ENCODE results near the gene CORIN. TPM values are rescaled to one million over a fixed set of nuclear protein-coding genes. Genes with fewer than 3 reads are reported as not detected.

CORIN gene
- total and polyA plus RNA-seq, 2 donors (not counting 1 experiment from before 2014, with no cell fraction given): 0.25 TPM; not detected in 1

- Mint-ChIP-seq H3K27me3 (peaks cover 8% of the 10 kb centered on the region), H3K27ac (no peak overlapping the region), H3K9me3 (ENCODE audit: insufficient read depth) (no peaks in the 10 kb centered on the region), H3K4me1 (peaks cover 29% of the 10 kb centered on the region), H3K4me3 (no peak overlapping the region)
- H3K4me1 ChIP-seq (ENCODE audit: control insufficient read depth in 2 of 2, insufficient read depth in 2 of 2, low read length in 2 of 2): peaks cover 24 to 28% of the 10 kb centered on the region in 2 donors
- H3K36me3 ChIP-seq (replicated peaks in 1 of 2; ENCODE audit: control extremely low read depth in 1 of 2, control insufficient read depth in 1 of 2, extremely low read depth in 1 of 2, insufficient read depth in 2 of 2, low read length in 1 of 2): no peaks in the 10 kb centered on the region
- TF ChIP-seq EZH2 (IDR thresholded peaks at IDR 0.05; ENCODE audit: borderline replicate concordance, insufficient read depth, low read depth, low read length, poor library complexity, severe bottlenecking) (no peak), CTCF (IDR thresholded peaks at IDR 0.05) (no peak)
- POLR2A ChIA-PET: no interaction called here
- H3K27ac ChIP-seq (ENCODE audit: low read length in 2 of 2): no peak overlapping the region
- intact Hi-C loops (cut with micrococcal nuclease): no loop called here
- H3K4me3 ChIP-seq (ENCODE audit: control extremely low read depth in 1 of 5, extremely low read depth in 1 of 5, insufficient read depth in 1 of 5, low read depth in 2 of 5, low read length in 4 of 5): no peak overlapping the region
- no peaks in the 10 kb centered on the region for H3K79me2 ChIP-seq (ENCODE audit: control insufficient read depth, insufficient read depth, low read length)
- ATAC-seq (ENCODE audit: low read depth) (no peak), DNase-seq (no peak)
- H2AFZ ChIP-seq (ENCODE audit: insufficient read depth, low read depth, low read length, poor library complexity, severe bottlenecking): no peak overlapping the region
- H3K9ac ChIP-seq (ENCODE audit: low read length): no peak overlapping the region
- H3K9me3 ChIP-seq (ENCODE audit: control extremely low read depth in 1 of 3, control insufficient read depth in 2 of 3, insufficient read depth in 1 of 3, low read length in 2 of 3): peaks cover 0 to 4% (median 0%) of the 10 kb centered on the region in 3 donors
- H3K27me3 ChIP-seq (replicated peaks in 1 of 4; ENCODE audit: control extremely low read depth in 1 of 4, control insufficient read depth in 3 of 4, insufficient read depth in 4 of 4, low read length in 3 of 4): peaks cover 0 to 18% (median 10%) of the 10 kb centered on the region in 4 experiments
- H3K4me2 ChIP-seq (replicated peaks; ENCODE audit: low read depth, low read length, poor library complexity, severe bottlenecking): no peak overlapping the region
- no CpG with 5 or more reads among the region's 1 CpG for WGBS (ENCODE audit: insufficient coverage)
- no peaks in the 10 kb centered on the region for H4K20me1 ChIP-seq (ENCODE audit: control insufficient read depth, insufficient read depth, low read length, poor library complexity, severe bottlenecking)
- CTCF ChIA-PET: interaction anchor here (0.8 to 2.4 kb wide), 4 partner anchors 10 to 172 kb away, joined by 3 to 6 read pairs (median 4); no protein-coding TSS in a partner anchor
Measured at GRCh38 chr4:47840291-47840690, 2.4 kb upstream of the CORIN start.

GRCh38 chr4:47839259-47839658 lies 1.4 kb upstream of the CORIN start:
- H2AFZ ChIP-seq (ENCODE audit: insufficient read depth, low read depth, low read length, poor library complexity, severe bottlenecking): peak overlapping the region; percentile 27
- peaks cover 0 to 25% (median 14%) of the 10 kb centered on the region in 4 experiments for H3K27me3 ChIP-seq (replicated peaks in 1 of 4; ENCODE audit: control extremely low read depth in 1 of 4, control insufficient read depth in 3 of 4, insufficient read depth in 4 of 4, low read length in 3 of 4)
- H3K27ac ChIP-seq (ENCODE audit: low read length in 2 of 2): peak overlapping the region in 1 of 2 donors; percentile 40
- H3K36me3 ChIP-seq (replicated peaks in 1 of 2; ENCODE audit: control extremely low read depth in 1 of 2, control insufficient read depth in 1 of 2, extremely low read depth in 1 of 2, insufficient read depth in 2 of 2, low read length in 1 of 2): no peaks in the 10 kb centered on the region
- H3K9me3 ChIP-seq (ENCODE audit: control extremely low read depth in 1 of 3, control insufficient read depth in 2 of 3, insufficient read depth in 1 of 3, low read length in 2 of 3): peaks cover 0 to 4% (median 0%) of the 10 kb centered on the region in 3 donors
- peak overlapping the region; percentile 31 for H3K4me2 ChIP-seq (replicated peaks; ENCODE audit: low read depth, low read length, poor library complexity, severe bottlenecking)
- peak; percentile 56 for DNase-seq
- H3K79me2 ChIP-seq (ENCODE audit: control insufficient read depth, insufficient read depth, low read length): no peaks in the 10 kb centered on the region
- no peaks in the 10 kb centered on the region for H4K20me1 ChIP-seq (ENCODE audit: control insufficient read depth, insufficient read depth, low read length, poor library complexity, severe bottlenecking)
- peak overlapping the region; percentile 90 for H3K4me3 Mint-ChIP-seq
- H3K27ac Mint-ChIP-seq: peak overlapping the region; percentile 5
- H3K9me3 Mint-ChIP-seq (ENCODE audit: insufficient read depth): no peaks in the 10 kb centered on the region
- intact Hi-C loops (cut with micrococcal nuclease): loop anchor here (5.0 kb wide), 3 partner anchors 73 to 172 kb away; partner anchors contain the start of gene NFXL1
- H3K4me1 Mint-ChIP-seq: peaks cover 32% of the 10 kb centered on the region
- 74% methylated on average over 3 of the region's 5 CpGs for WGBS (ENCODE audit: insufficient coverage)
- H3K4me3 ChIP-seq (ENCODE audit: control extremely low read depth in 1 of 5, extremely low read depth in 1 of 5, insufficient read depth in 1 of 5, low read depth in 2 of 5, low read length in 4 of 5): no peak overlapping the region
- H3K27me3 Mint-ChIP-seq: peaks cover 15% of the 10 kb centered on the region
- H3K4me1 ChIP-seq (ENCODE audit: control insufficient read depth in 2 of 2, insufficient read depth in 2 of 2, low read length in 2 of 2): peaks cover 26 to 28% of the 10 kb centered on the region in 2 donors
- ChIA-PET POLR2A (no interaction called here), CTCF (interaction anchor here (0.6 to 1.8 kb wide), 7 partner anchors 9 to 170 kb away, joined by 3 to 9 read pairs (median 3); no protein-coding TSS in a partner anchor)
- peak; percentile 28 for ATAC-seq (ENCODE audit: low read depth)
- H3K9ac ChIP-seq (ENCODE audit: low read length): no peak overlapping the region
- TF ChIP-seq CTCF (IDR thresholded peaks at IDR 0.05) (no peak), EZH2 (IDR thresholded peaks at IDR 0.05; ENCODE audit: borderline replicate concordance, insufficient read depth, low read depth, low read length, poor library complexity, severe bottlenecking) (no peak)

Data from B cell (primary cell).